Upper lobe of left lung (tissue), 6 donors: Measurements from ENCODE around the gene PTK6. TPM values are rescaled to one million over a fixed set of nuclear protein-coding genes. Genes with fewer than 3 reads are reported as not detected.

ENCODE experiments used
- ATAC-seq, 2 donors: fragments of 200-7000 bp; cut with Tn5 transposase; one replicate each; pipeline ENCODE4 v1.9.1; 2022; ENCODE audit warnings: mild to moderate bottlenecking in 2 of 2, moderate library complexity in 2 of 2; ENCODE audit not compliant: low FRiP score in 2 of 2
- DNase-seq, 2 donors: peaks; one replicate each; pipeline ENCODE4 v3.0.0-alpha.2; 2019 to 2020
- H3K27ac ChIP-seq, 4 donors: fragments of 200-600 bp; sonication (generic); one replicate each; pipeline ENCODE4 v1.5.1; 2016 to 2019
- H3K27me3 ChIP-seq, 4 donors: fragments of 200-600 bp; sonication (generic); one replicate each; pipeline ENCODE4 v1.5.1; 2017 to 2019
- H3K36me3 ChIP-seq, 4 donors: fragments of 200-600 bp; sonication (generic); one replicate each; pipeline ENCODE4 v1.5.1; 2016 to 2019
- H3K4me1 ChIP-seq, 4 donors: fragments of 200-600 bp; sonication (generic); one replicate each; pipeline ENCODE4 v1.5.1; 2018 to 2019
- H3K4me3 ChIP-seq, 4 donors: fragments of 200-600 bp; sonication (generic); one replicate each; pipeline ENCODE4 v1.5.1; 2017 to 2019; ENCODE audit warnings: mild to moderate bottlenecking in 2 of 4, moderate library complexity in 1 of 4
- H3K9me3 ChIP-seq, 4 donors: fragments of 200-600 bp; sonication (generic); one replicate each; pipeline ENCODE4 v1.5.1; 2018 to 2019
- CTCF ChIP-seq, 6 experiments: fragments of 450-650 bp in 4 of 6; fragments of 200-600 bp in 2 of 6; sonication (generic) in 2 of 6; IDR thresholded peaks; one replicate each; pipeline ENCODE4 v1.5.1; 2016 to 2019; ENCODE audit warnings: antibody characterized with exemption in 6 of 6
- EP300 ChIP-seq, 4 donors: sonication (generic); formaldehyde crosslinking; IDR thresholded peaks; one replicate each; pipeline ENCODE4 v1.5.1; 2017; ENCODE audit warnings: antibody characterized with exemption in 4 of 4, control low read depth in 2 of 4
- POLR2A ChIP-seq, 4 donors: fragments of 450-650 bp; IDR thresholded peaks; one replicate each; pipeline ENCODE4 v1.5.1; 2016 to 2017; ENCODE audit warnings: antibody characterized with exemption in 4 of 4, mild to moderate bottlenecking in 2 of 4
- POLR2AphosphoS5 ChIP-seq, 2 donors: sonication (generic); formaldehyde crosslinking; IDR thresholded peaks; one replicate each; pipeline ENCODE4 v1.5.1; 2017; ENCODE audit warnings: antibody characterized with exemption in 2 of 2
- WGBS, 2 donors: methylation state at CpG; one replicate each; pipeline ENCODE4 v1.1.5; 2017 to 2018; 5-methylcytosine and 5-hydroxymethylcytosine counted together
- total RNA-seq, 6 donors: library from RNA; depleted of rRNA in 4 of 6; stranded (reverse); fragments of >200 nt in 4 of 6; gene quantifications; one replicate each; pipeline versions ENCODE4 v1.1.0 to v1.2.1, GENCODE V29; 2016 to 2021
- donor health status: DM: no; HTN: no; CAD: no; lungs with moderate emphysema.
- donor health status: DM: no; HTN: yes; CAD: no; lungs with severe emphysema.

The PTK6 gene
- total RNA-seq, 6 donors from 2014 or later, result 3.3 to 9.8 (median 6.0) TPM

GRCh38 chr20:63555661-63556381 lies 18.6 kb upstream of the PTK6 start:
- no peak overlapping the region for H3K27ac ChIP-seq
- no peaks in the 10 kb centered on the region for H3K27me3 ChIP-seq
- peaks cover 10 to 23% (median 20%) of the 10 kb centered on the region in 4 donors for H3K4me1 ChIP-seq
- DNase-seq (peak in 1 of 2 donors; percentile 83), ATAC-seq (no peak)
- H3K4me3 ChIP-seq, result no peak overlapping the region
- TF ChIP-seq EP300 (IDR thresholded peaks at IDR 0.05) (no peak), CTCF (IDR thresholded peaks at IDR 0.05) (no peak), POLR2A (IDR thresholded peaks at IDR 0.05) (no peak), POLR2AphosphoS5 (IDR thresholded peaks at IDR 0.05) (no peak)
- 93 to 94% methylated on average over 24 to 27 of the region's 45 CpGs for WGBS, 2 donors
- no peaks in the 10 kb centered on the region for H3K9me3 ChIP-seq
- peaks cover 9 to 26% (median 22%) of the 10 kb centered on the region in 4 donors for H3K36me3 ChIP-seq

GRCh38 chr20:63554361-63555278 lies 17.4 kb upstream of the PTK6 start:
- H3K4me1 ChIP-seq, result peaks cover 10 to 23% (median 20%) of the 10 kb centered on the region in 4 donors
- peak overlapping the region in 3 of 4 donors; percentile 60 to 71 (median 65) for H3K4me3 ChIP-seq
- H3K36me3 ChIP-seq, result peaks cover 0 to 14% (median 10%) of the 10 kb centered on the region in 4 donors
- no peak for ATAC-seq
- 68 to 77% methylated on average over 14 to 34 of the region's 38 CpGs for WGBS, 2 donors
- peak in 1 of 2 donors; percentile 73 for DNase-seq
- H3K9me3 ChIP-seq, result no peaks in the 10 kb centered on the region
- peak overlapping the region in 3 of 4 donors; percentile 15 to 58 (median 54) for H3K27ac ChIP-seq
- TF ChIP-seq POLR2AphosphoS5 (IDR thresholded peaks at IDR 0.05), result no peak
- no peak for TF ChIP-seq POLR2A (IDR thresholded peaks at IDR 0.05)
- TF ChIP-seq CTCF (IDR thresholded peaks at IDR 0.05), result no peak
- TF ChIP-seq EP300 (IDR thresholded peaks at IDR 0.05), result no peak
- H3K27me3 ChIP-seq, result no peaks in the 10 kb centered on the region

GRCh38 chr20:63553933-63554290 lies 16.7 kb upstream of the PTK6 start, which contains the start of gene FNDC11:
Gene FNDC11 (plus strand): TSS chr20:63554159. CDS start chr20:63555664, 1,505 bp downstream.
- Histone ChIP-seq H3K27me3 (peaks cover 0 to under 1% (median 0%) of the 10 kb centered on the region in 4 donors), H3K36me3 (peaks cover 0 to 11% (median 7%) of the 10 kb centered on the region in 4 donors), H3K27ac (peak within 1 kb of the TSS in 3 of 4 donors; percentile 15 to 58 (median 54)), H3K9me3 (no peaks in the 10 kb centered on the region), H3K4me3 (peak within 1 kb of the TSS; percentile 14 to 71 (median 62)), H3K4me1 (peaks cover 10 to 23% (median 20%) of the 10 kb centered on the region in 4 donors)
- 2 to 7% methylated on average over 6 to 27 of the region's 34 CpGs for WGBS, 2 donors
- DNase-seq (peak; percentile 52 to 92), ATAC-seq (peak in 1 of 2 donors; percentile 50)
- TF ChIP-seq CTCF (IDR thresholded peaks at IDR 0.05) (no peak), POLR2AphosphoS5 (IDR thresholded peaks at IDR 0.05) (no peak), POLR2A (IDR thresholded peaks at IDR 0.05) (no peak), EP300 (IDR thresholded peaks at IDR 0.05) (no peak)

- Histone ChIP-seq H3K9me3 (no peaks in the 10 kb centered on the region), H3K4me3 (peak overlapping the region; percentile 14 to 71 (median 62)), H3K4me1 (peaks cover 10 to 23% (median 20%) of the 10 kb centered on the region in 4 donors), H3K36me3 (peaks cover 0 to 6% (median 2%) of the 10 kb centered on the region in 4 donors), H3K27ac (peak overlapping the region in 3 of 4 donors; percentile 15 to 58 (median 54)), H3K27me3 (peaks cover 0 to 6% (median under 1%) of the 10 kb centered on the region in 4 donors)
- TF ChIP-seq CTCF (IDR thresholded peaks at IDR 0.05), result no peak
- peak in 1 of 2 donors; percentile 38 for TF ChIP-seq POLR2AphosphoS5 (IDR thresholded peaks at IDR 0.05)
- TF ChIP-seq POLR2A (IDR thresholded peaks at IDR 0.05), result peak in 2 of 4 donors; percentile 20 to 50
- no peak for TF ChIP-seq EP300 (IDR thresholded peaks at IDR 0.05)
- DNase-seq (peak; percentile 90 to 93), ATAC-seq (peak; percentile 85 to 91)
- WGBS, 2 donors, result 1 to 4% methylated on average over 22 to 33 of the region's 37 CpGs
These were observed 16.2 kb upstream of the PTK6 start for GRCh38 chr20:63553251-63553932.
